Neural progenitor cell (in vitro differentiated cells): ENCODE measurements around the gene CROCC2.

Experiments used
- EZH2 ChIP-seq: fragments of 200-600 bp; sonication (generic); IDR thresholded peaks from 2 replicates; pipeline ENCODE4 v1.6.1; 2017; ENCODE audit warnings: antibody characterized with exemption, mild to moderate bottlenecking, moderate library complexity
- TF ChIP-seq, protein P1 (sequence below): fragments of 200-600 bp; sonication (generic); IDR thresholded peaks from 2 replicates; pipeline ENCODE4 v1.5.1; 2017; ENCODE audit warnings: antibody characterized with exemption, mild to moderate bottlenecking

DNA sequence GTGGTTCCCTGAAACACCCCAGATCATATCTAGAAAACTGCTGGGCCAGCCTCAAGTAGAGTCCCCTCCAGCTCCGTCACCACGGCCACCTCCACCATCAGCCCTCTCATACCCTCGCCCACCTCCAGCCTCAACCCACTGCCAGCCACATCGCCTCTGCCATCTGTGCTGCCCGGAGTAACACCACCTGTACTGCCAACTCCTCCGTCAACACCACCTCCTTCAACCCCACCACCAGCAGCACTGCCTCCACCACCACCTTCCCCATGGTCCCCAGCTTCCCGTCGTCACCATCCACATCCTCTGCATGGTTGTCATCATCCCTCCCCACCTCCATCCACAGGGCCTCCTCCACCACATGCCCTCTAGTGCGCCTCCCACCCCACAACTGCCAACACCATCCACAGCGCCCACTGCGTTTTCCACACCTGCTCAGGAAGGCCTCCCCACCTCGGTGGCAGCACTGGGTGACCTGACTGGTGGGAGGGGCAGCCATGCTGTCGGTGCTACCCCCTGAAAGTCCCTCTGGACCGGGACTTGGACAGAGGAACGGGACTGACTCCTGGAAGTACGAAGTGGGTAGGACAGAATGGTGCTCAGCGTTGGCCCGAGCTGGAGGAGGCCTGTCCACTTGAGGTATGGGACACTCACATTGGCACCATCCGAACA lies 93.9 kb downstream of the CROCC2 start:
- TF ChIP-seq, protein P1, sequence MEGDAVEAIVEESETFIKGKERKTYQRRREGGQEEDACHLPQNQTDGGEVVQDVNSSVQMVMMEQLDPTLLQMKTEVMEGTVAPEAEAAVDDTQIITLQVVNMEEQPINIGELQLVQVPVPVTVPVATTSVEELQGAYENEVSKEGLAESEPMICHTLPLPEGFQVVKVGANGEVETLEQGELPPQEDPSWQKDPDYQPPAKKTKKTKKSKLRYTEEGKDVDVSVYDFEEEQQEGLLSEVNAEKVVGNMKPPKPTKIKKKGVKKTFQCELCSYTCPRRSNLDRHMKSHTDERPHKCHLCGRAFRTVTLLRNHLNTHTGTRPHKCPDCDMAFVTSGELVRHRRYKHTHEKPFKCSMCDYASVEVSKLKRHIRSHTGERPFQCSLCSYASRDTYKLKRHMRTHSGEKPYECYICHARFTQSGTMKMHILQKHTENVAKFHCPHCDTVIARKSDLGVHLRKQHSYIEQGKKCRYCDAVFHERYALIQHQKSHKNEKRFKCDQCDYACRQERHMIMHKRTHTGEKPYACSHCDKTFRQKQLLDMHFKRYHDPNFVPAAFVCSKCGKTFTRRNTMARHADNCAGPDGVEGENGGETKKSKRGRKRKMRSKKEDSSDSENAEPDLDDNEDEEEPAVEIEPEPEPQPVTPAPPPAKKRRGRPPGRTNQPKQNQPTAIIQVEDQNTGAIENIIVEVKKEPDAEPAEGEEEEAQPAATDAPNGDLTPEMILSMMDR: no peak
- no peak for TF ChIP-seq EZH2
